IMR-90 (cell line): Measurements from ENCODE around the gene NIPSNAP2. TPM values are rescaled to one million over a fixed set of nuclear protein-coding genes. Genes with fewer than 3 reads are reported as not detected.
"Not testable (repeated sequence)": the region's sequence is repeated elsewhere in the genome, so short reads cannot be mapped to it uniquely, and the experiment has no call there.

Experiments used
- ATAC-seq: fragments of 200-7000 bp; cut with Tn5 transposase; 2 replicates; pipeline ENCODE4 v1.9.1; 2020; ENCODE audit warnings: low read depth, mild to moderate bottlenecking, moderate library complexity
- BruUV-seq: library from RNA; stranded (reverse); fragments of 400-500 nt; replicated peaks from 2 replicates; lab custom pipeline; 2021; lab: Mats Ljungman, UMichigan
- CTCF ChIA-PET: fragments of 300-600 bp; formaldehyde crosslinking; extraction: SDS; loops from one replicate; lab custom pipeline; 2021; ENCODE audit warnings: antibody characterized with exemption; lab: Yijun Ruan, JAX
- POLR2A ChIA-PET: fragments of 300-600 bp; sonication (Branson Sonifier 250); formaldehyde crosslinking; loops from one replicate; lab custom pipeline; 2022; ENCODE audit warnings: antibody characterized with exemption; ENCODE audit not compliant: unreplicated experiment; lab: Charles Lee
- DNase-seq: peaks from one replicate; pipeline ENCODE4 v3.0.0; 2013
- H2AFZ ChIP-seq: replicated peaks from 2 replicates; pipeline ENCODE3; 2013; ENCODE audit warnings: low read length, mild to moderate bottlenecking; ENCODE audit not compliant: poor library complexity
- H2AK5ac ChIP-seq: 2 replicates; pipeline ENCODE4 v1.6.1; 2013; ENCODE audit warnings: low read depth, low read length, inconsistent platforms
- H2AK9ac ChIP-seq: replicated peaks from 2 replicates; pipeline ENCODE3; 2013; ENCODE audit warnings: mild to moderate bottlenecking, low read depth, low read length, moderate library complexity; ENCODE audit not compliant: poor library complexity
- H2BK120ac ChIP-seq: 2 replicates; pipeline ENCODE4 v1.6.1; 2013; ENCODE audit warnings: low read depth, low read length, inconsistent platforms
- H2BK15ac ChIP-seq: 3 replicates; pipeline ENCODE4 v1.6.1; 2013; ENCODE audit warnings: low read depth, low read length, inconsistent platforms
- H2BK20ac ChIP-seq: 2 replicates; pipeline ENCODE4 v1.6.1; 2013; ENCODE audit warnings: low read depth, mild to moderate bottlenecking, inconsistent platforms, low read length, moderate library complexity
- H2BK5ac ChIP-seq: 2 replicates; pipeline ENCODE4 v1.6.1; 2013; ENCODE audit warnings: mild to moderate bottlenecking, low read depth, low read length, inconsistent platforms; ENCODE audit not compliant: poor library complexity, severe bottlenecking
- H3K14ac ChIP-seq: replicated peaks from 2 replicates; pipeline ENCODE4 v1.6.1; 2013; ENCODE audit warnings: low read depth, low read length, inconsistent platforms
- H3K18ac ChIP-seq: 2 replicates; pipeline ENCODE4 v1.6.1; 2013; ENCODE audit warnings: low read depth, low read length, control low read depth
- H3K23ac ChIP-seq: 2 replicates; pipeline ENCODE4 v1.6.1; 2013; ENCODE audit warnings: low read depth, low read length, inconsistent platforms
- H3K27ac ChIP-seq: 2 replicates; pipeline ENCODE4 v1.5.1; 2013; ENCODE audit warnings: mild to moderate bottlenecking, control low read depth, low read length; ENCODE audit not compliant: insufficient read depth
- H3K27me3 ChIP-seq: 2 replicates; pipeline ENCODE4 v1.6.1; 2013; ENCODE audit warnings: low read length; ENCODE audit not compliant: control insufficient read depth, insufficient read depth
- H3K36me3 ChIP-seq: 2 replicates; pipeline ENCODE4 v1.6.1; 2013; ENCODE audit warnings: low read length, mixed read lengths; ENCODE audit not compliant: control insufficient read depth, insufficient read depth
- H3K4ac ChIP-seq: 2 replicates; pipeline ENCODE4 v1.6.1; 2013; ENCODE audit warnings: low read depth, low read length, inconsistent platforms
- H3K4me1 ChIP-seq: 2 replicates; pipeline ENCODE4 v1.6.1; 2013; ENCODE audit warnings: low read length, mixed read lengths; ENCODE audit not compliant: control insufficient read depth, insufficient read depth
- H3K4me2 ChIP-seq: 2 replicates; pipeline ENCODE4 v1.6.1; 2013; ENCODE audit warnings: low read depth, mild to moderate bottlenecking, control low read depth, low read length, moderate library complexity
- H3K4me3 ChIP-seq: 2 replicates; pipeline ENCODE4 v1.5.1; 2013; ENCODE audit warnings: low read depth, mild to moderate bottlenecking, control low read depth, low read length, moderate library complexity; ENCODE audit not compliant: insufficient read depth
- H3K56ac ChIP-seq: 2 replicates; pipeline ENCODE4 v1.6.1; 2013; ENCODE audit warnings: low read length, inconsistent platforms; ENCODE audit not compliant: insufficient read depth; ENCODE audit errors: extremely low read depth
- H3K79me1 ChIP-seq, 2 experiments: 2 replicates each; pipeline ENCODE4 v1.6.1; 2013; ENCODE audit warnings: low read length in 2 of 2, inconsistent platforms in 1 of 2, low read depth in 1 of 2
- H3K9ac ChIP-seq: 2 replicates; pipeline ENCODE4 v1.6.1; 2013; ENCODE audit warnings: low read depth, low read length, control low read depth
- H3K9me1 ChIP-seq: 2 replicates; pipeline ENCODE4 v1.6.1; 2013; ENCODE audit warnings: low read length, inconsistent platforms; ENCODE audit not compliant: insufficient read depth
- H3K9me3 ChIP-seq: 2 replicates; pipeline ENCODE4 v1.6.1; 2013; ENCODE audit warnings: low read length; ENCODE audit not compliant: control insufficient read depth, insufficient read depth
- H4K20me1 ChIP-seq: 2 replicates; pipeline ENCODE4 v1.6.1; 2013; ENCODE audit warnings: low read length, inconsistent platforms; ENCODE audit not compliant: insufficient read depth
- H4K5ac ChIP-seq: 2 replicates; pipeline ENCODE4 v1.6.1; 2013; ENCODE audit warnings: mild to moderate bottlenecking, low read depth, low read length, control low read depth
- H4K8ac ChIP-seq, 2 experiments: 2 replicates each; pipeline ENCODE4 v1.6.1; 2013; ENCODE audit warnings: low read depth in 2 of 2, low read length in 2 of 2, control low read depth in 1 of 2, inconsistent platforms in 1 of 2
- H4K91ac ChIP-seq: 2 replicates; pipeline ENCODE4 v1.6.1; 2013; ENCODE audit warnings: low read depth, low read length, inconsistent platforms; ENCODE audit not compliant: insufficient read depth
- WGBS, 2 experiments: methylation state at CpG; one replicate each; pipeline versions ENCODE4 v1.1.5 to v1.1.7; 2013; ENCODE audit warnings: missing lambda C conversion rate in 2 of 2; ENCODE audit not compliant: insufficient read length in 1 of 2; ENCODE audit errors: extremely low coverage in 2 of 2; 5-methylcytosine and 5-hydroxymethylcytosine counted together
- dilution Hi-C: fragments of 300-500 bp; cut with HindIII; formaldehyde crosslinking; loops from one replicate; pipeline ENCODE4 v1.14.3; 2018; ENCODE audit warnings: low sequenced_read_pairs; ENCODE audit not compliant: unreplicated experiment
- in situ Hi-C: fragments of 300-500 bp; cut with MboI; formaldehyde crosslinking; loops from 3 replicates; pipeline ENCODE4 v1.14.3; 2019; ENCODE audit warnings: low sequenced_read_pairs, inconsistent platforms, mixed read lengths
- intact Hi-C: fragments of 100-400 bp; cut with micrococcal nuclease; formaldehyde crosslinking; loops from 2 replicates; pipeline ENCODE4 v1.10.0; 2022
- polyA plus RNA-seq, 3 experiments: library from polyadenylated mRNA; depleted of rRNA; stranded (reverse); fragments of >200 nt; gene quantifications; 2 replicates each; pipeline ENCODE4 v1.2.3, GENCODE V29; 2012; ENCODE audit warnings: low replicate concordance in 1 of 3
- total RNA-seq: library from RNA; depleted of rRNA; stranded (reverse); fragments of >200 nt; gene quantifications from 2 replicates; pipeline ENCODE4 v1.2.3, GENCODE V29; 2012

NIPSNAP2 gene
- total and polyA plus RNA-seq, 2 of the 4 experiments (the other 2 are of a cell fraction), result 33.7 to 42.8 TPM

- WGBS, 2 experiments, result 100% methylated on average over 1 of the region's 8 CpGs; no CpG with 5 or more reads in 1 of the 2 experiments
- POLR2A ChIA-PET, BruUV-seq: not testable (repeated sequence)
Observed at GRCh38 chr7:56031556-56031955, 67.2 kb downstream of the NIPSNAP2 start.

GRCh38 chr7:56032578-56032977 lies 68.2 kb downstream of the NIPSNAP2 start:
- H3K27ac ChIP-seq, H2AFZ ChIP-seq, H4K5ac ChIP-seq, H2BK15ac ChIP-seq, BruUV-seq, ATAC-seq, H3K9ac ChIP-seq, H3K4me3 ChIP-seq, H2BK5ac ChIP-seq, H3K18ac ChIP-seq, H4K8ac ChIP-seq, H2AK5ac ChIP-seq, H4K91ac ChIP-seq, H3K4me2 ChIP-seq, H3K9me3 ChIP-seq, H4K20me1 ChIP-seq, H3K4ac ChIP-seq, DNase-seq, H2BK120ac ChIP-seq, H2AK9ac ChIP-seq, dilution Hi-C loops, in situ Hi-C loops, H3K36me3 ChIP-seq, H3K27me3 ChIP-seq, H2BK20ac ChIP-seq, H3K23ac ChIP-seq, H3K56ac ChIP-seq, H3K9me1 ChIP-seq, H3K4me1 ChIP-seq, H3K14ac ChIP-seq: not testable (repeated sequence)
- ChIA-PET POLR2A (interaction anchor here (0.7 kb wide), 1 partner anchor 633 kb away, joined by 5 read pairs; no protein-coding TSS in a partner anchor), CTCF (interaction anchor here (0.6 kb wide), 1 partner anchor 31 kb away, joined by 3 read pairs; no protein-coding TSS in a partner anchor)
- H3K79me1 ChIP-seq, result peaks cover 17 to 42% of the 10 kb centered on the region in 2 experiments
- intact Hi-C loops, result loop anchor here (2.0 kb wide), 1 partner anchor 18 kb away; the partner anchor contains the start of genes CCT6A and PSPH
- 100% methylated on average over 1 of the region's 7 CpGs; no CpG with 5 or more reads in 1 of the 2 experiments for WGBS, 2 experiments

More at GRCh38 chr7:56031556-56031955, 67.2 kb downstream of the NIPSNAP2 start:
- H3K4me1 ChIP-seq, H2BK15ac ChIP-seq, H2AK9ac ChIP-seq, H4K5ac ChIP-seq, H3K56ac ChIP-seq, in situ Hi-C loops, H3K4ac ChIP-seq, H4K8ac ChIP-seq, H3K27ac ChIP-seq, CTCF ChIA-PET, H4K91ac ChIP-seq, H3K18ac ChIP-seq, H4K20me1 ChIP-seq, dilution Hi-C loops, H3K14ac ChIP-seq, H3K36me3 ChIP-seq, H2AK5ac ChIP-seq, DNase-seq, H2BK120ac ChIP-seq, intact Hi-C loops, H2BK5ac ChIP-seq, H3K9me3 ChIP-seq, ATAC-seq, H2AFZ ChIP-seq, H3K27me3 ChIP-seq, H3K9me1 ChIP-seq, H2BK20ac ChIP-seq, H3K4me2 ChIP-seq, H3K4me3 ChIP-seq, H3K9ac ChIP-seq: not testable (repeated sequence)
- H3K79me1 ChIP-seq, result peaks cover 19 to 51% of the 10 kb centered on the region in 2 experiments
- H3K23ac ChIP-seq, result 0 out of 2 replicates have a peak overlapping the region, but pooled peaks have one; percentile 25
